Calu3 (cell line): ENCODE data around the gene EHMT1. TPM values are rescaled to one million over a fixed set of nuclear protein-coding genes. Genes with fewer than 3 reads are reported as not detected.

Experiments
- BruUV-seq: library from RNA; stranded (reverse); fragments of 400-500 nt; replicated peaks from 2 replicates; lab custom pipeline; 2021; lab: Mats Ljungman, UMichigan
- CTCF ChIA-PET: fragments of 300-600 bp; sonication (Branson Sonifier 250); formaldehyde crosslinking; loops from one replicate; lab custom pipeline; 2022; ENCODE audit warnings: antibody characterized with exemption; lab: Charles Lee
- DNase-seq: peaks from one replicate; pipeline ENCODE4 v3.0.0; 2022
- H3K27ac Mint-ChIP-seq: one replicate; pipeline ENCODE4 v1.8.0; 2022; ENCODE audit warnings: mixed read lengths; ENCODE audit not compliant: unreplicated experiment
- H3K27me3 Mint-ChIP-seq: one replicate; pipeline ENCODE4 v1.8.0; 2022; ENCODE audit warnings: mixed read lengths; ENCODE audit not compliant: unreplicated experiment
- H3K36me3 Mint-ChIP-seq: one replicate; pipeline ENCODE4 v1.8.0; 2022; ENCODE audit warnings: mild to moderate bottlenecking, moderate library complexity, mixed read lengths; ENCODE audit not compliant: insufficient read depth, unreplicated experiment
- H3K4me1 Mint-ChIP-seq: one replicate; pipeline ENCODE4 v1.8.0; 2022; ENCODE audit warnings: mild to moderate bottlenecking, low read depth, mixed read lengths; ENCODE audit not compliant: unreplicated experiment
- H3K4me3 Mint-ChIP-seq: one replicate; pipeline ENCODE4 v1.8.0; 2022; ENCODE audit warnings: mild to moderate bottlenecking, low read depth, moderate library complexity, mixed read lengths; ENCODE audit not compliant: unreplicated experiment
- H3K9me3 Mint-ChIP-seq: one replicate; pipeline ENCODE4 v1.8.0; 2022; ENCODE audit warnings: low read depth, mixed read lengths; ENCODE audit not compliant: unreplicated experiment
- CTCF ChIP-seq: fragments of 200-600 bp; IDR thresholded peaks from one replicate; pipeline ENCODE4 v1.8.0; 2022; ENCODE audit warnings: antibody characterized with exemption; ENCODE audit not compliant: unreplicated experiment
- intact Hi-C: fragments of 100-400 bp; cut with micrococcal nuclease; formaldehyde crosslinking; loops from one replicate; pipeline ENCODE4 v1.10.0; 2022; ENCODE audit not compliant: unreplicated experiment
- total RNA-seq: library from RNA; stranded (reverse); gene quantifications from 2 replicates; pipeline ENCODE4 v1.2.3, GENCODE V29; 2022

Gene EHMT1
- total RNA-seq, 1 experiment from 2014 or later: 56.0 TPM

- intact Hi-C loops: no loop called here
- Mint-ChIP-seq H3K36me3 (peaks cover 6% of the 10 kb centered on the region), H3K4me3 (no peak overlapping the region), H3K27me3 (no peaks in the 10 kb centered on the region), H3K27ac (no peak overlapping the region), H3K9me3 (no peaks in the 10 kb centered on the region), H3K4me1 (peaks cover 15% of the 10 kb centered on the region)
- DNase-seq: no peak
- CTCF ChIA-PET: no interaction called here
- no peak for TF ChIP-seq CTCF
- BruUV-seq: no TSS peak
Measured at GRCh38 chr9:137685741-137686420, 67.1 kb downstream of the EHMT1 start.

- peaks cover 20% of the 10 kb centered on the region for H3K4me1 Mint-ChIP-seq
- no peak overlapping the region for H3K27ac Mint-ChIP-seq
- intact Hi-C loops: no loop called here
- peaks cover 16% of the 10 kb centered on the region for H3K36me3 Mint-ChIP-seq
- no peaks in the 10 kb centered on the region for H3K27me3 Mint-ChIP-seq
- DNase-seq: no peak
- H3K4me3 Mint-ChIP-seq: no peak overlapping the region
- no TSS peak for BruUV-seq
- TF ChIP-seq CTCF: no peak
- CTCF ChIA-PET: no interaction called here
- H3K9me3 Mint-ChIP-seq: no peaks in the 10 kb centered on the region
Measured at GRCh38 chr9:137688261-137688660, 69.5 kb downstream of the EHMT1 start.

- Mint-ChIP-seq H3K27me3 (no peaks in the 10 kb centered on the region), H3K36me3 (peaks cover 16% of the 10 kb centered on the region), H3K4me3 (no peak overlapping the region), H3K9me3 (no peaks in the 10 kb centered on the region), H3K27ac (no peak overlapping the region), H3K4me1 (peaks cover 20% of the 10 kb centered on the region)
- DNase-seq: no peak
- intact Hi-C loops: no loop called here
- no peak for TF ChIP-seq CTCF
- BruUV-seq: no TSS peak
- CTCF ChIA-PET: interaction anchor here (0.6 kb wide), 1 partner anchor 17 kb away, joined by 3 read pairs; no protein-coding TSS in a partner anchor
Measured at GRCh38 chr9:137688725-137689124, 69.9 kb downstream of the EHMT1 start.

GRCh38 chr9:137689745-137690529 lies 71.1 kb downstream of the EHMT1 start:
- BruUV-seq: no TSS peak
- no peak for TF ChIP-seq CTCF
- no peak overlapping the region for H3K4me3 Mint-ChIP-seq
- no peaks in the 10 kb centered on the region for H3K9me3 Mint-ChIP-seq
- H3K4me1 Mint-ChIP-seq: peaks cover 20% of the 10 kb centered on the region
- DNase-seq: no peak
- CTCF ChIA-PET: no interaction called here
- H3K27ac Mint-ChIP-seq: no peak overlapping the region
- intact Hi-C loops: no loop called here
- H3K27me3 Mint-ChIP-seq: no peaks in the 10 kb centered on the region
- H3K36me3 Mint-ChIP-seq: peaks cover 16% of the 10 kb centered on the region
